Hematopoietic multipotent progenitor cell treated with erythropoietin and hydrocortisone succinate and interleukin-3 and kit ligand, for 17 days (in vitro differentiated cells): ENCODE results near the gene ZNF200.
A peak's percentile ranks its signal among the peaks of the same experiment; 100 is the strongest.

Experiments used
- DNase-seq: peaks from one replicate; pipeline ENCODE4 v3.0.0-alpha.2; 2015; ENCODE audit warnings: low spot score

ZNF200 gene

GRCh38 chr16:3175157-3176093 lies 59.5 kb downstream of the ZNF200 start:
- DNase-seq, result no peak

GRCh38 chr16:3174618-3175148 lies 60.3 kb downstream of the ZNF200 start:
- DNase-seq, result no peak

- DNase-seq, result peak; percentile 44
These were observed 60.9 kb downstream of the ZNF200 start for GRCh38 chr16:3173892-3174617.
